PC-9 (cell line): ENCODE results near the gene SVOP.

Source experiments
- EZH2 ChIP-seq: fragments of 200-600 bp; sonication (generic); IDR thresholded peaks from 2 replicates; pipeline ENCODE4 v1.8.0; 2017; ENCODE audit warnings: antibody characterized with exemption, low read depth
- TF ChIP-seq, protein P1 (sequence below): fragments of 200-600 bp; sonication (generic); conservative IDR thresholded peaks from 2 replicates; pipeline ENCODE4 v1.6.1; 2017; ENCODE audit warnings: mixed run types, antibody characterized with exemption, mild to moderate bottlenecking, moderate library complexity

DNA sequence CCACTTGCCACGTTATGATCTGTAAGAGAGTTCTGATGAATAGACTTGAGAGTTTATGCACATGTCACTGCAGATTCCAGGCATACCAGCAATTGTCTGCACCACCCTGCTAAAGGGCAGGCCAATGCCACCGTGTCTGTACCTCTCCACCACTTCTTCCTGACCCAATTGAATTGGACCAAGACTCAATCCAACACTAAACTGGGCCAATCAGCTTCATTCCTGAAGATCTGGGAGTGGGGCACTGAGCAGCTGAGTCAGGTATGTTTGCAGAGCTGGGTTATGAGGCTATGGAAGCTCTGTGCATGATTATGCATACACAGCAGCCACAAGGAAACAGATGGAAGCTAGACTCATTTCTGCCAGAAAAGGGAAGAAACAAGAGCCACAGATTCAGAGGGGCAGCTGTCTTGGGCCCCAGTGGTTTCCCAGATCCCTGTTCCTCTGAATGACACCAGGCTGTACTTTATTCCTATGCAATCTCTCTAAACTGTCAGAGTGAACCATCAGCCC is 113.0 kb downstream of the SVOP start:
- TF ChIP-seq, protein P1, sequence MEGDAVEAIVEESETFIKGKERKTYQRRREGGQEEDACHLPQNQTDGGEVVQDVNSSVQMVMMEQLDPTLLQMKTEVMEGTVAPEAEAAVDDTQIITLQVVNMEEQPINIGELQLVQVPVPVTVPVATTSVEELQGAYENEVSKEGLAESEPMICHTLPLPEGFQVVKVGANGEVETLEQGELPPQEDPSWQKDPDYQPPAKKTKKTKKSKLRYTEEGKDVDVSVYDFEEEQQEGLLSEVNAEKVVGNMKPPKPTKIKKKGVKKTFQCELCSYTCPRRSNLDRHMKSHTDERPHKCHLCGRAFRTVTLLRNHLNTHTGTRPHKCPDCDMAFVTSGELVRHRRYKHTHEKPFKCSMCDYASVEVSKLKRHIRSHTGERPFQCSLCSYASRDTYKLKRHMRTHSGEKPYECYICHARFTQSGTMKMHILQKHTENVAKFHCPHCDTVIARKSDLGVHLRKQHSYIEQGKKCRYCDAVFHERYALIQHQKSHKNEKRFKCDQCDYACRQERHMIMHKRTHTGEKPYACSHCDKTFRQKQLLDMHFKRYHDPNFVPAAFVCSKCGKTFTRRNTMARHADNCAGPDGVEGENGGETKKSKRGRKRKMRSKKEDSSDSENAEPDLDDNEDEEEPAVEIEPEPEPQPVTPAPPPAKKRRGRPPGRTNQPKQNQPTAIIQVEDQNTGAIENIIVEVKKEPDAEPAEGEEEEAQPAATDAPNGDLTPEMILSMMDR, result no peak
- no peak for TF ChIP-seq EZH2
